Measurements from ENCODE around the gene MRFAP1L1. TPM values are rescaled to one million over a fixed set of nuclear protein-coding genes. Genes with fewer than 3 reads are reported as not detected.

The MRFAP1L1 gene
- total and polyA plus RNA-seq, 9 of the 15 experiments (the other 6 are each of a cell fraction or from before 2014, with no cell fraction given): 37.6 to 111 (median 83.8) TPM

GRCh38 chr4:6673660-6674499 lies 35.8 kb downstream of the MRFAP1L1 start (continued):
- TF ChIP-seq, protein P1, sequence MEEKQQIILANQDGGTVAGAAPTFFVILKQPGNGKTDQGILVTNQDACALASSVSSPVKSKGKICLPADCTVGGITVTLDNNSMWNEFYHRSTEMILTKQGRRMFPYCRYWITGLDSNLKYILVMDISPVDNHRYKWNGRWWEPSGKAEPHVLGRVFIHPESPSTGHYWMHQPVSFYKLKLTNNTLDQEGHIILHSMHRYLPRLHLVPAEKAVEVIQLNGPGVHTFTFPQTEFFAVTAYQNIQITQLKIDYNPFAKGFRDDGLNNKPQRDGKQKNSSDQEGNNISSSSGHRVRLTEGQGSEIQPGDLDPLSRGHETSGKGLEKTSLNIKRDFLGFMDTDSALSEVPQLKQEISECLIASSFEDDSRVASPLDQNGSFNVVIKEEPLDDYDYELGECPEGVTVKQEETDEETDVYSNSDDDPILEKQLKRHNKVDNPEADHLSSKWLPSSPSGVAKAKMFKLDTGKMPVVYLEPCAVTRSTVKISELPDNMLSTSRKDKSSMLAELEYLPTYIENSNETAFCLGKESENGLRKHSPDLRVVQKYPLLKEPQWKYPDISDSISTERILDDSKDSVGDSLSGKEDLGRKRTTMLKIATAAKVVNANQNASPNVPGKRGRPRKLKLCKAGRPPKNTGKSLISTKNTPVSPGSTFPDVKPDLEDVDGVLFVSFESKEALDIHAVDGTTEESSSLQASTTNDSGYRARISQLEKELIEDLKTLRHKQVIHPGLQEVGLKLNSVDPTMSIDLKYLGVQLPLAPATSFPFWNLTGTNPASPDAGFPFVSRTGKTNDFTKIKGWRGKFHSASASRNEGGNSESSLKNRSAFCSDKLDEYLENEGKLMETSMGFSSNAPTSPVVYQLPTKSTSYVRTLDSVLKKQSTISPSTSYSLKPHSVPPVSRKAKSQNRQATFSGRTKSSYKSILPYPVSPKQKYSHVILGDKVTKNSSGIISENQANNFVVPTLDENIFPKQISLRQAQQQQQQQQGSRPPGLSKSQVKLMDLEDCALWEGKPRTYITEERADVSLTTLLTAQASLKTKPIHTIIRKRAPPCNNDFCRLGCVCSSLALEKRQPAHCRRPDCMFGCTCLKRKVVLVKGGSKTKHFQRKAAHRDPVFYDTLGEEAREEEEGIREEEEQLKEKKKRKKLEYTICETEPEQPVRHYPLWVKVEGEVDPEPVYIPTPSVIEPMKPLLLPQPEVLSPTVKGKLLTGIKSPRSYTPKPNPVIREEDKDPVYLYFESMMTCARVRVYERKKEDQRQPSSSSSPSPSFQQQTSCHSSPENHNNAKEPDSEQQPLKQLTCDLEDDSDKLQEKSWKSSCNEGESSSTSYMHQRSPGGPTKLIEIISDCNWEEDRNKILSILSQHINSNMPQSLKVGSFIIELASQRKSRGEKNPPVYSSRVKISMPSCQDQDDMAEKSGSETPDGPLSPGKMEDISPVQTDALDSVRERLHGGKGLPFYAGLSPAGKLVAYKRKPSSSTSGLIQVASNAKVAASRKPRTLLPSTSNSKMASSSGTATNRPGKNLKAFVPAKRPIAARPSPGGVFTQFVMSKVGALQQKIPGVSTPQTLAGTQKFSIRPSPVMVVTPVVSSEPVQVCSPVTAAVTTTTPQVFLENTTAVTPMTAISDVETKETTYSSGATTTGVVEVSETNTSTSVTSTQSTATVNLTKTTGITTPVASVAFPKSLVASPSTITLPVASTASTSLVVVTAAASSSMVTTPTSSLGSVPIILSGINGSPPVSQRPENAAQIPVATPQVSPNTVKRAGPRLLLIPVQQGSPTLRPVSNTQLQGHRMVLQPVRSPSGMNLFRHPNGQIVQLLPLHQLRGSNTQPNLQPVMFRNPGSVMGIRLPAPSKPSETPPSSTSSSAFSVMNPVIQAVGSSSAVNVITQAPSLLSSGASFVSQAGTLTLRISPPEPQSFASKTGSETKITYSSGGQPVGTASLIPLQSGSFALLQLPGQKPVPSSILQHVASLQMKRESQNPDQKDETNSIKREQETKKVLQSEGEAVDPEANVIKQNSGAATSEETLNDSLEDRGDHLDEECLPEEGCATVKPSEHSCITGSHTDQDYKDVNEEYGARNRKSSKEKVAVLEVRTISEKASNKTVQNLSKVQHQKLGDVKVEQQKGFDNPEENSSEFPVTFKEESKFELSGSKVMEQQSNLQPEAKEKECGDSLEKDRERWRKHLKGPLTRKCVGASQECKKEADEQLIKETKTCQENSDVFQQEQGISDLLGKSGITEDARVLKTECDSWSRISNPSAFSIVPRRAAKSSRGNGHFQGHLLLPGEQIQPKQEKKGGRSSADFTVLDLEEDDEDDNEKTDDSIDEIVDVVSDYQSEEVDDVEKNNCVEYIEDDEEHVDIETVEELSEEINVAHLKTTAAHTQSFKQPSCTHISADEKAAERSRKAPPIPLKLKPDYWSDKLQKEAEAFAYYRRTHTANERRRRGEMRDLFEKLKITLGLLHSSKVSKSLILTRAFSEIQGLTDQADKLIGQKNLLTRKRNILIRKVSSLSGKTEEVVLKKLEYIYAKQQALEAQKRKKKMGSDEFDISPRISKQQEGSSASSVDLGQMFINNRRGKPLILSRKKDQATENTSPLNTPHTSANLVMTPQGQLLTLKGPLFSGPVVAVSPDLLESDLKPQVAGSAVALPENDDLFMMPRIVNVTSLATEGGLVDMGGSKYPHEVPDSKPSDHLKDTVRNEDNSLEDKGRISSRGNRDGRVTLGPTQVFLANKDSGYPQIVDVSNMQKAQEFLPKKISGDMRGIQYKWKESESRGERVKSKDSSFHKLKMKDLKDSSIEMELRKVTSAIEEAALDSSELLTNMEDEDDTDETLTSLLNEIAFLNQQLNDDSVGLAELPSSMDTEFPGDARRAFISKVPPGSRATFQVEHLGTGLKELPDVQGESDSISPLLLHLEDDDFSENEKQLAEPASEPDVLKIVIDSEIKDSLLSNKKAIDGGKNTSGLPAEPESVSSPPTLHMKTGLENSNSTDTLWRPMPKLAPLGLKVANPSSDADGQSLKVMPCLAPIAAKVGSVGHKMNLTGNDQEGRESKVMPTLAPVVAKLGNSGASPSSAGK (IDR thresholded peaks at IDR 0.05): peak; percentile 91
- no peak for TF ChIP-seq EWSR1 (IDR thresholded peaks at IDR 0.05; ENCODE audit: borderline replicate concordance, low read depth, partially characterized antibody)
- TF ChIP-seq KHSRP (IDR thresholded peaks at IDR 0.05): no peak
- TF ChIP-seq ZNF408 (CRISPR knock-in tag; IDR thresholded peaks at IDR 0.05; ENCODE audit: low read depth): no peak
- TF ChIP-seq LCOR (CRISPR knock-in tag; IDR thresholded peaks at IDR 0.05): peak; percentile 88
- TF ChIP-seq ZBED1 (IDR thresholded peaks at IDR 0.05): peak; percentile 80; the same call in 1 of the 2 replicates
- TF ChIP-seq, protein P2, sequence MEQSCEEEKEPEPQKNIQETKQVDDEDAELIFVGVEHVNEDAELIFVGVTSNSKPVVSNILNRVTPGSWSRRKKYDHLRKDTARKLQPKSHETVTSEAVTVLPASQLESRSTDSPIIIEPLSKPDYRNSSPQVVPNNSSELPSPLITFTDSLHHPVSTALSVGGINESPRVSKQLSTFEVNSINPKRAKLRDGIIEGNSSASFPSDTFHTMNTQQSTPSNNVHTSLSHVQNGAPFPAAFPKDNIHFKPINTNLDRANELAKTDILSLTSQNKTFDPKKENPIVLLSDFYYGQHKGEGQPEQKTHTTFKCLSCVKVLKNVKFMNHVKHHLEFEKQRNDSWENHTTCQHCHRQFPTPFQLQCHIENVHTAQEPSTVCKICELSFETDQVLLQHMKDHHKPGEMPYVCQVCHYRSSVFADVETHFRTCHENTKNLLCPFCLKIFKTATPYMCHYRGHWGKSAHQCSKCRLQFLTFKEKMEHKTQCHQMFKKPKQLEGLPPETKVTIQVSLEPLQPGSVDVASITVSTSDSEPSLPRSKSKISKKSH (CRISPR knock-in tag; IDR thresholded peaks at IDR 0.05): no peak
- no peak for TF ChIP-seq NELFE (IDR thresholded peaks at IDR 0.05; ENCODE audit: insufficient read depth, insufficient read length)
- peak; percentile 71; the same call in 1 of the 2 replicates for TF ChIP-seq ZNF57 (CRISPR knock-in tag; IDR thresholded peaks at IDR 0.05)
- TF ChIP-seq, protein P3, sequence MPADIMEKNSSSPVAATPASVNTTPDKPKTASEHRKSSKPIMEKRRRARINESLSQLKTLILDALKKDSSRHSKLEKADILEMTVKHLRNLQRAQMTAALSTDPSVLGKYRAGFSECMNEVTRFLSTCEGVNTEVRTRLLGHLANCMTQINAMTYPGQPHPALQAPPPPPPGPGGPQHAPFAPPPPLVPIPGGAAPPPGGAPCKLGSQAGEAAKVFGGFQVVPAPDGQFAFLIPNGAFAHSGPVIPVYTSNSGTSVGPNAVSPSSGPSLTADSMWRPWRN (IDR thresholded peaks at IDR 0.05; ENCODE audit: low read depth): no peak
- TF ChIP-seq, protein P4, sequence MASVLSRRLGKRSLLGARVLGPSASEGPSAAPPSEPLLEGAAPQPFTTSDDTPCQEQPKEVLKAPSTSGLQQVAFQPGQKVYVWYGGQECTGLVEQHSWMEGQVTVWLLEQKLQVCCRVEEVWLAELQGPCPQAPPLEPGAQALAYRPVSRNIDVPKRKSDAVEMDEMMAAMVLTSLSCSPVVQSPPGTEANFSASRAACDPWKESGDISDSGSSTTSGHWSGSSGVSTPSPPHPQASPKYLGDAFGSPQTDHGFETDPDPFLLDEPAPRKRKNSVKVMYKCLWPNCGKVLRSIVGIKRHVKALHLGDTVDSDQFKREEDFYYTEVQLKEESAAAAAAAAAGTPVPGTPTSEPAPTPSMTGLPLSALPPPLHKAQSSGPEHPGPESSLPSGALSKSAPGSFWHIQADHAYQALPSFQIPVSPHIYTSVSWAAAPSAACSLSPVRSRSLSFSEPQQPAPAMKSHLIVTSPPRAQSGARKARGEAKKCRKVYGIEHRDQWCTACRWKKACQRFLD (CRISPR knock-in tag; IDR thresholded peaks at IDR 0.05): no peak
- no peak for TF ChIP-seq RBM15 (IDR thresholded peaks at IDR 0.05; ENCODE audit: insufficient read depth, low read length)
